K562 (cell line): ENCODE results near the gene RBMXL3. TPM values are rescaled to one million over a fixed set of nuclear protein-coding genes. Genes with fewer than 3 reads are reported as not detected.

ENCODE experiments used
- ATAC-seq: fragments of 200-7000 bp; cut with Tn5 transposase; 3 replicates; pipeline ENCODE4 v1.9.1; 2020; ENCODE audit warnings: moderate library complexity
- BruUV-seq: library from RNA; stranded (reverse); fragments of 400-500 nt; replicated peaks from 2 replicates; lab custom pipeline; 2021; lab: Mats Ljungman, UMichigan
- CTCF ChIA-PET: fragments of 300-600 bp; formaldehyde crosslinking; extraction: SDS; loops from one replicate; lab custom pipeline; 2021; ENCODE audit warnings: low intra/inter-chr PET ratio; lab: Yijun Ruan, JAX
- POLR2A ChIA-PET: fragments of 300-600, 350-650 bp; sonication (Branson Sonifier 250); formaldehyde crosslinking; extraction: SDS; loops from one replicate; lab custom pipeline; 2021; ENCODE audit warnings: antibody characterized with exemption, inconsistent platforms; lab: Yijun Ruan, JAX
- DNase-seq, 4 experiments: peaks; one replicate each; pipeline versions ENCODE4 v3.0.0 to v3.0.0-alpha.2; 2011 to 2018; ENCODE audit warnings: low spot score in 3 of 4, mixed read lengths in 3 of 4; ENCODE audit errors: extremely low read depth in 1 of 4
- FAIRE-seq: peaks from 2 replicates; lab custom pipeline; 2011; peaks lifted over from hg19 to GRCh38; lab: Jason Lieb, UNC
- H2AFZ ChIP-seq: 2 replicates; pipeline ENCODE4 v1.6.0; 2011; ENCODE audit warnings: low read depth, low read length, control low read depth, inconsistent platforms
- H3K27ac ChIP-seq: fragments of 200-600 bp; 3 replicates; pipeline ENCODE4 v1.8.0; 2011; ENCODE audit warnings: low read depth, mild to moderate bottlenecking, control low read depth, inconsistent platforms, low read length, moderate library complexity, mixed read lengths; ENCODE audit errors: extremely low read depth
- H3K27me3 ChIP-seq, 2 experiments: fragments of 300-600 bp in 1 of 2; 2 replicates in 1 of 2; 3 replicates in 1 of 2; pipeline versions ENCODE4 v1.6.0 to v1.8.0; 2011; ENCODE audit warnings: inconsistent platforms in 2 of 2, low read length in 2 of 2, mild to moderate bottlenecking in 1 of 2, mixed read lengths in 1 of 2, moderate library complexity in 1 of 2; ENCODE audit not compliant: control insufficient read depth in 2 of 2, insufficient read depth in 2 of 2
- H3K36me3 ChIP-seq: fragments of 300-600 bp; 3 replicates; pipeline ENCODE4 v1.8.0; 2011; ENCODE audit warnings: mild to moderate bottlenecking, low read length, inconsistent platforms; ENCODE audit not compliant: control insufficient read depth, insufficient read depth
- H3K4me1 ChIP-seq, 2 experiments: fragments of 200-600 bp in 1 of 2; replicated peaks in 1 of 2; 2 replicates in 1 of 2; 3 replicates in 1 of 2; pipeline versions ENCODE4 v1.5.1 to v1.8.0; 2011; ENCODE audit warnings: inconsistent platforms in 2 of 2, low read length in 2 of 2, mild to moderate bottlenecking in 1 of 2, mixed read lengths in 1 of 2, moderate library complexity in 1 of 2; ENCODE audit not compliant: control insufficient read depth in 2 of 2, insufficient read depth in 2 of 2
- H3K4me2 ChIP-seq: 2 replicates; pipeline ENCODE4 v1.6.1; 2011; ENCODE audit warnings: low read length, control low read depth, inconsistent platforms, mixed read lengths; ENCODE audit not compliant: insufficient read depth
- H3K4me3 ChIP-seq: fragments of 200-600 bp; sonication (generic), shearing (Covaris generic); 2 replicates; pipeline ENCODE4 v1.5.1; 2016; ENCODE audit warnings: control low read depth, inconsistent platforms
- H3K79me2 ChIP-seq: fragments of 200-600 bp; 3 replicates; pipeline ENCODE4 v1.8.0; 2011; ENCODE audit warnings: low read length, inconsistent platforms; ENCODE audit not compliant: control insufficient read depth, insufficient read depth
- H3K9ac ChIP-seq, 2 experiments: 2 replicates each; pipeline versions ENCODE4 v1.6.0 to v1.6.1; 2011; ENCODE audit warnings: low read depth in 2 of 2, low read length in 2 of 2, control low read depth in 1 of 2, inconsistent platforms in 1 of 2, mild to moderate bottlenecking in 1 of 2, mixed read lengths in 1 of 2; ENCODE audit not compliant: insufficient read depth in 1 of 2
- H3K9me1 ChIP-seq: one replicate; pipeline ENCODE4 v1.6.0; 2011; ENCODE audit warnings: inconsistent platforms, mild to moderate bottlenecking, low read length, moderate library complexity; ENCODE audit not compliant: control insufficient read depth, insufficient read depth
- H3K9me3 ChIP-seq: replicated peaks from 2 replicates; pipeline ENCODE4 v1.5.1; 2011; ENCODE audit warnings: low read depth, low read length, inconsistent platforms; ENCODE audit not compliant: control insufficient read depth, insufficient read depth
- H4K20me1 ChIP-seq: replicated peaks from 2 replicates; pipeline ENCODE4 v1.6.1; 2011; ENCODE audit warnings: low read length, inconsistent platforms, mixed read lengths; ENCODE audit not compliant: control insufficient read depth, insufficient read depth
- BRCA1 ChIP-seq, 2 experiments: fragments of 450-650 bp in 1 of 2; sonication (generic) in 1 of 2; formaldehyde crosslinking in 1 of 2; IDR thresholded peaks; 2 replicates each; pipeline versions ENCODE4 v1.5.0 to v1.6.1; 2017 to 2020; ENCODE audit warnings: mild to moderate bottlenecking in 1 of 2, missing genetic modification reagents in 1 of 2
- SRSF3 ChIP-seq: fragments of 200-400 bp; formaldehyde crosslinking; IDR thresholded peaks from 2 replicates; pipeline ENCODE4 v1.6.1; 2016; ENCODE audit warnings: mild to moderate bottlenecking, low read length, moderate library complexity; ENCODE audit not compliant: insufficient read depth
- ZFX ChIP-seq: sonication (generic); formaldehyde crosslinking; IDR thresholded peaks from 2 replicates; pipeline ENCODE4 v1.8.0; 2022; ENCODE audit warnings: mild to moderate bottlenecking, missing genetic modification reagents, moderate library complexity
- ZNF668 ChIP-seq: fragments of 250-450 bp; sonication (Bioruptor Pico); IDR thresholded peaks from 2 replicates; pipeline ENCODE4 v1.8.0; 2022; ENCODE audit warnings: mild to moderate bottlenecking, inconsistent platforms
- WGBS: fragments of 100-300 bp; shearing (Covaris generic); methylation state at CpG from one replicate; pipeline ENCODE4 v1.1.6; 2016; ENCODE audit warnings: low coverage, mixed read lengths; ENCODE audit not compliant: insufficient coverage; ENCODE audit errors: missing lambda C conversion rate; 5-methylcytosine and 5-hydroxymethylcytosine counted together
- in situ Hi-C: fragments of 300-500 bp; cut with MboI; formaldehyde crosslinking; loops from 4 replicates; pipeline ENCODE4 v1.15.0; 2018; ENCODE audit warnings: inconsistent platforms, mixed read lengths
- intact Hi-C: fragments of 100-400 bp; cut with micrococcal nuclease; formaldehyde crosslinking; loops from 2 replicates; pipeline ENCODE4 v1.14.2; 2022
- polyA plus RNA-seq, 8 experiments: library from polyadenylated mRNA; depleted of rRNA in 4 of 8; stranded (reverse) in 5 of 8; unstranded in 3 of 8; fragments of >200 nt; fragmentation: Nextera tagmentation in 2 of 8; fragmentation: Illumina TruSeq in 1 of 8; extraction: Ambion mirVana in 2 of 8; extraction: Trizol in 1 of 8; gene quantifications; 2 replicates each; pipeline versions ENCODE4 v1.2.1 to v1.2.3, GENCODE V29; 2011 to 2014; ENCODE audit warnings: inconsistent platforms in 1 of 8, missing spikeins in 1 of 8
- total RNA-seq, 7 experiments: library from RNA; depleted of rRNA in 6 of 7; stranded (reverse); fragments of >200 nt in 6 of 7; fragmentation: Illumina TruSeq in 2 of 7; extraction: Trizol in 2 of 7; gene quantifications; 2 replicates each; pipeline versions ENCODE4 v1.2.1 to v1.2.3, GENCODE V29; 2011 to 2021; ENCODE audit warnings: low replicate concordance in 1 of 7

The RBMXL3 gene
- total and polyA plus RNA-seq, 9 of the 15 experiments (the other 6 are each of a cell fraction or from before 2014, with no cell fraction given) = 0.03 to 0.31 (median 0.04) TPM; not detected in 6

- Histone ChIP-seq H3K36me3 (no peaks in the 10 kb centered on the region), H3K4me1 (no peaks in the 10 kb centered on the region), H4K20me1 (no peaks in the 10 kb centered on the region), H3K4me3 (no peak overlapping the region), H3K27ac (no peak overlapping the region), H3K79me2 (no peaks in the 10 kb centered on the region), H3K4me2 (no peak overlapping the region)
- ChIA-PET CTCF (no interaction called here), POLR2A (no interaction called here)
- BruUV-seq = no TSS peak
- DNase-seq = no peak
- no peak for FAIRE-seq
- intact Hi-C loops = no loop called here
- in situ Hi-C loops = no loop called here
- no peak for ATAC-seq
- WGBS = 17% methylated on average over 22 of the region's 76 CpGs
- no peak for TF ChIP-seq SRSF3
- no peak for TF ChIP-seq BRCA1 (IDR thresholded peaks at IDR 0.05)
- TF ChIP-seq BRCA1 (CRISPR knock-in tag; IDR thresholded peaks at IDR 0.05) = no peak
- no peak for TF ChIP-seq ZFX (CRISPR knock-in tag)
- no peak for TF ChIP-seq ZNF668 (CRISPR knock-in tag)
- TF ChIP-seq, all 486 proteins: peak for 0
- Histone ChIP-seq H3K9ac (no peak overlapping the region), H2AFZ (no peak overlapping the region), H3K27me3 (no peaks in the 10 kb centered on the region), H3K9me1 (no peaks in the 10 kb centered on the region), H3K9me3 (no peaks in the 10 kb centered on the region)
Observed at GRCh38 chrX:115189646-115190635, 731 bp downstream of the RBMXL3 start.
